Measurements from ENCODE around the gene FHAD1.

The FHAD1 gene

GRCh38 chr1:15212216-15212953 is 34.6 kb upstream of the FHAD1 start:
- H3K4me3 Mint-ChIP-seq = no peak overlapping the region
- intact Hi-C loops (cut with micrococcal nuclease) = loop anchor here (10.0 kb wide), 1 partner anchor 58 kb away; the partner anchor contains the start of gene TMEM51
- H3K4me1 Mint-ChIP-seq (ENCODE audit: low read depth) = peaks cover 90% of the 10 kb centered on the region
- peaks cover 84% of the 10 kb centered on the region for H3K36me3 Mint-ChIP-seq (ENCODE audit: low read depth)
- H3K9me3 Mint-ChIP-seq = no peaks in the 10 kb centered on the region
- no peaks in the 10 kb centered on the region for H3K27me3 Mint-ChIP-seq
- H3K27ac Mint-ChIP-seq = peak overlapping the region; percentile 83

- peaks cover 90% of the 10 kb centered on the region for H3K4me1 Mint-ChIP-seq (ENCODE audit: low read depth)
- no peaks in the 10 kb centered on the region for H3K27me3 Mint-ChIP-seq
Measured at GRCh38 chr1:15212954-15213291, 34.1 kb upstream of the FHAD1 start.

GRCh38 chr1:15213341-15213821 is 33.6 kb upstream of the FHAD1 start:
- Mint-ChIP-seq H3K9me3 (no peaks in the 10 kb centered on the region), H3K36me3 (ENCODE audit: low read depth) (peaks cover 79% of the 10 kb centered on the region), H3K4me1 (ENCODE audit: low read depth) (peaks cover 90% of the 10 kb centered on the region), H3K27ac (peak overlapping the region; percentile 83), H3K27me3 (no peaks in the 10 kb centered on the region), H3K4me3 (peak overlapping the region; percentile 39)
- intact Hi-C loops (cut with micrococcal nuclease) = loop anchor here (10.0 kb wide), 1 partner anchor 59 kb away; the partner anchor contains the start of gene TMEM51

More at GRCh38 chr1:15212954-15213291, 34.1 kb upstream of the FHAD1 start:
- Mint-ChIP-seq H3K9me3 (no peaks in the 10 kb centered on the region), H3K27ac (peak overlapping the region; percentile 83), H3K4me3 (no peak overlapping the region), H3K36me3 (ENCODE audit: low read depth) (peaks cover 83% of the 10 kb centered on the region)
- intact Hi-C loops (cut with micrococcal nuclease) = loop anchor here (10.0 kb wide), 1 partner anchor 58 kb away; the partner anchor contains the start of gene TMEM51

- H3K36me3 Mint-ChIP-seq (ENCODE audit: low read depth) = peaks cover 74% of the 10 kb centered on the region
- intact Hi-C loops (cut with micrococcal nuclease) = loop anchor here (10.0 kb wide), 1 partner anchor 60 kb away; the partner anchor contains the start of gene TMEM51
- H3K4me1 Mint-ChIP-seq (ENCODE audit: low read depth) = peaks cover 90% of the 10 kb centered on the region
- no peak overlapping the region for H3K4me3 Mint-ChIP-seq
- no peaks in the 10 kb centered on the region for H3K9me3 Mint-ChIP-seq
- peak overlapping the region; percentile 83 for H3K27ac Mint-ChIP-seq
- no peaks in the 10 kb centered on the region for H3K27me3 Mint-ChIP-seq
Measured at GRCh38 chr1:15214527-15214926, 32.5 kb upstream of the FHAD1 start.

- Mint-ChIP-seq H3K27me3 (no peaks in the 10 kb centered on the region), H3K9me3 (no peaks in the 10 kb centered on the region)
- intact Hi-C loops (cut with micrococcal nuclease) = loop anchor here (5.0 to 10.0 kb wide), 2 partner anchors 57 to 60 kb away; partner anchors contain the start of gene TMEM51
Measured at GRCh38 chr1:15215116-15215515, 31.9 kb upstream of the FHAD1 start.

GRCh38 chr1:15217654-15218053 is 29.4 kb upstream of the FHAD1 start:
- Mint-ChIP-seq H3K9me3 (no peaks in the 10 kb centered on the region), H3K4me3 (no peak overlapping the region), H3K27ac (no peak overlapping the region), H3K4me1 (ENCODE audit: low read depth) (peaks cover 89% of the 10 kb centered on the region), H3K36me3 (ENCODE audit: low read depth) (peaks cover 76% of the 10 kb centered on the region), H3K27me3 (no peaks in the 10 kb centered on the region)
- intact Hi-C loops (cut with micrococcal nuclease) = loop anchor here (5.0 to 10.0 kb wide), 2 partner anchors 55 to 63 kb away; partner anchors contain the start of gene TMEM51

More at GRCh38 chr1:15215116-15215515, 31.9 kb upstream of the FHAD1 start:
- Mint-ChIP-seq H3K27ac (peak overlapping the region; percentile 83), H3K4me1 (ENCODE audit: low read depth) (peaks cover 87% of the 10 kb centered on the region), H3K4me3 (no peak overlapping the region), H3K36me3 (ENCODE audit: low read depth) (peaks cover 74% of the 10 kb centered on the region)

GRCh38 chr1:15218287-15219279 is 28.4 kb upstream of the FHAD1 start:
- H3K27me3 Mint-ChIP-seq = no peaks in the 10 kb centered on the region
- no peaks in the 10 kb centered on the region for H3K9me3 Mint-ChIP-seq
- H3K27ac Mint-ChIP-seq = no peak overlapping the region
- intact Hi-C loops (cut with micrococcal nuclease) = loop anchor here (5.0 to 10.0 kb wide), 2 partner anchors 54 to 64 kb away; partner anchors contain the start of gene TMEM51
- peaks cover 74% of the 10 kb centered on the region for H3K36me3 Mint-ChIP-seq (ENCODE audit: low read depth)
- no peak overlapping the region for H3K4me3 Mint-ChIP-seq
- H3K4me1 Mint-ChIP-seq (ENCODE audit: low read depth) = peaks cover 89% of the 10 kb centered on the region

GRCh38 chr1:15219280-15220023 is 27.6 kb upstream of the FHAD1 start:
- Mint-ChIP-seq H3K4me1 (ENCODE audit: low read depth) (peaks cover 89% of the 10 kb centered on the region), H3K27me3 (no peaks in the 10 kb centered on the region), H3K36me3 (ENCODE audit: low read depth) (peaks cover 68% of the 10 kb centered on the region), H3K27ac (no peak overlapping the region), H3K4me3 (no peak overlapping the region), H3K9me3 (no peaks in the 10 kb centered on the region)
- intact Hi-C loops (cut with micrococcal nuclease) = loop anchor here (5.0 to 10.0 kb wide), 3 partner anchors 43 to 65 kb away; partner anchors contain the start of gene TMEM51

- no peaks in the 10 kb centered on the region for H3K9me3 Mint-ChIP-seq
- H3K4me3 Mint-ChIP-seq = no peak overlapping the region
- no peak overlapping the region for H3K27ac Mint-ChIP-seq
- intact Hi-C loops (cut with micrococcal nuclease) = loop anchor here (5.0 kb wide), 1 partner anchor 42 kb away; no protein-coding TSS in a partner anchor
- H3K4me1 Mint-ChIP-seq (ENCODE audit: low read depth) = peaks cover 89% of the 10 kb centered on the region
- H3K36me3 Mint-ChIP-seq (ENCODE audit: low read depth) = peaks cover 62% of the 10 kb centered on the region
- H3K27me3 Mint-ChIP-seq = no peaks in the 10 kb centered on the region
Measured at GRCh38 chr1:15220024-15220392, 27.0 kb upstream of the FHAD1 start.

GRCh38 chr1:15220825-15221431 is 26.1 kb upstream of the FHAD1 start:
- intact Hi-C loops (cut with micrococcal nuclease) = loop anchor here (5.0 kb wide), 1 partner anchor 41 kb away; no protein-coding TSS in a partner anchor
- H3K4me1 Mint-ChIP-seq (ENCODE audit: low read depth) = peaks cover 90% of the 10 kb centered on the region
- H3K9me3 Mint-ChIP-seq = no peaks in the 10 kb centered on the region
- peak overlapping the region; percentile 27 for H3K27ac Mint-ChIP-seq
- peaks cover 53% of the 10 kb centered on the region for H3K36me3 Mint-ChIP-seq (ENCODE audit: low read depth)
- no peak overlapping the region for H3K4me3 Mint-ChIP-seq
- H3K27me3 Mint-ChIP-seq = no peaks in the 10 kb centered on the region

- no peaks in the 10 kb centered on the region for H3K9me3 Mint-ChIP-seq
- intact Hi-C loops (cut with micrococcal nuclease) = loop anchor here (5.0 kb wide), 1 partner anchor 40 kb away; no protein-coding TSS in a partner anchor
- H3K4me3 Mint-ChIP-seq = no peak overlapping the region
- H3K4me1 Mint-ChIP-seq (ENCODE audit: low read depth) = peaks cover 89% of the 10 kb centered on the region
- H3K27me3 Mint-ChIP-seq = no peaks in the 10 kb centered on the region
- H3K36me3 Mint-ChIP-seq (ENCODE audit: low read depth) = peaks cover 39% of the 10 kb centered on the region
- H3K27ac Mint-ChIP-seq = peak overlapping the region; percentile 68
Measured at GRCh38 chr1:15222653-15223303, 24.2 kb upstream of the FHAD1 start.

GRCh38 chr1:15224259-15224869 is 22.7 kb upstream of the FHAD1 start:
- H3K27me3 Mint-ChIP-seq = no peaks in the 10 kb centered on the region
- intact Hi-C loops (cut with micrococcal nuclease) = loop anchor here (5.0 kb wide), 1 partner anchor 38 kb away; no protein-coding TSS in a partner anchor
- H3K9me3 Mint-ChIP-seq = no peaks in the 10 kb centered on the region
- peaks cover 84% of the 10 kb centered on the region for H3K4me1 Mint-ChIP-seq (ENCODE audit: low read depth)
- H3K4me3 Mint-ChIP-seq = no peak overlapping the region
- H3K36me3 Mint-ChIP-seq (ENCODE audit: low read depth) = peaks cover 32% of the 10 kb centered on the region
- H3K27ac Mint-ChIP-seq = peak overlapping the region; percentile 68

Measured in dendritic cell treated with granulocyte-macrophage colony-stimulating factor and Interleukin-4, amounts not matched to agents 40 ng/mL and 50 ng/mL, for 4 days (primary cell).